Suprapubic skin (tissue), 4 donors: ENCODE measurements around the gene HIVEP3. TPM values are rescaled to one million over a fixed set of nuclear protein-coding genes. Genes with fewer than 3 reads are reported as not detected.

ENCODE experiments used
- DNase-seq, 2 donors: peaks; one replicate each; pipeline ENCODE4 v3.0.0-alpha.2; 2019; ENCODE audit warnings: low spot score in 2 of 2
- H3K27ac ChIP-seq: fragments of 200-600 bp; sonication (generic); one replicate; pipeline ENCODE4 v1.5.1; 2019
- H3K27me3 ChIP-seq: fragments of 200-600 bp; sonication (generic); one replicate; pipeline ENCODE4 v1.5.1; 2019
- H3K36me3 ChIP-seq: fragments of 200-600 bp; sonication (generic); one replicate; pipeline ENCODE4 v1.5.1; 2019
- H3K4me1 ChIP-seq: fragments of 200-600 bp; sonication (generic); one replicate; pipeline ENCODE4 v1.5.1; 2019
- H3K4me3 ChIP-seq: fragments of 200-600 bp; sonication (generic); one replicate; pipeline ENCODE4 v1.5.1; 2019; ENCODE audit warnings: mild to moderate bottlenecking
- H3K9me3 ChIP-seq: fragments of 200-600 bp; sonication (generic); one replicate; pipeline ENCODE4 v1.5.1; 2019
- CTCF ChIP-seq, 2 donors: fragments of 200-600 bp in 1 of 2; fragments of 450-650 bp in 1 of 2; sonication (generic) in 1 of 2; IDR thresholded peaks; one replicate each; pipeline ENCODE4 v1.5.1; 2016 to 2019; ENCODE audit warnings: antibody characterized with exemption in 2 of 2, mild to moderate bottlenecking in 1 of 2, moderate library complexity in 1 of 2
- EP300 ChIP-seq: sonication (generic); formaldehyde crosslinking; IDR thresholded peaks from one replicate; pipeline ENCODE4 v1.6.1; 2017; ENCODE audit warnings: antibody characterized with exemption
- POLR2A ChIP-seq, 2 donors: fragments of 450-650 bp; IDR thresholded peaks; one replicate each; pipeline ENCODE4 v1.6.1; 2017; ENCODE audit warnings: antibody characterized with exemption in 2 of 2, mild to moderate bottlenecking in 2 of 2, moderate library complexity in 2 of 2
- POLR2AphosphoS5 ChIP-seq, 3 donors: sonication (generic); formaldehyde crosslinking; IDR thresholded peaks; one replicate each; pipeline ENCODE4 v1.6.1; 2017; ENCODE audit warnings: antibody characterized with exemption in 3 of 3
- WGBS: methylation state at CpG from one replicate; pipeline ENCODE4 v1.1.5; 2018; 5-methylcytosine and 5-hydroxymethylcytosine counted together
- total RNA-seq, 4 donors: library from RNA; depleted of rRNA; stranded (reverse); fragments of >200 nt; gene quantifications; one replicate each; pipeline ENCODE4 v1.1.0, GENCODE V29; 2016

The HIVEP3 gene
- total RNA-seq, 4 donors from 2014 or later, result 11.3 to 23.9 (median 18.3) TPM

- H3K27me3 ChIP-seq, result no peaks in the 10 kb centered on the region
Measured at GRCh38 chr1:41894101-41894807, 24.5 kb downstream of the HIVEP3 start.

GRCh38 chr1:41892301-41892781, 26.4 kb downstream of the HIVEP3 start:
- H3K9me3 ChIP-seq, result no peaks in the 10 kb centered on the region
- H3K36me3 ChIP-seq, result no peaks in the 10 kb centered on the region
- H3K4me3 ChIP-seq, result no peak overlapping the region
- peaks cover 19% of the 10 kb centered on the region for H3K4me1 ChIP-seq
- 74% methylated on average over 5 of the region's 5 CpGs for WGBS
- no peak for TF ChIP-seq POLR2AphosphoS5 (IDR thresholded peaks at IDR 0.05)
- no peak for TF ChIP-seq EP300
- TF ChIP-seq CTCF (IDR thresholded peaks at IDR 0.05), result no peak
- no peaks in the 10 kb centered on the region for H3K27me3 ChIP-seq
- H3K27ac ChIP-seq, result no peak overlapping the region
- no peak for DNase-seq

More at GRCh38 chr1:41894101-41894807, 24.5 kb downstream of the HIVEP3 start:
- H3K4me1 ChIP-seq, result peaks cover 19% of the 10 kb centered on the region
- no peaks in the 10 kb centered on the region for H3K9me3 ChIP-seq
- WGBS, result 51% methylated on average over 4 of the region's 4 CpGs
- no peak overlapping the region for H3K27ac ChIP-seq
- no peaks in the 10 kb centered on the region for H3K36me3 ChIP-seq
- no peak for DNase-seq
- H3K4me3 ChIP-seq, result no peak overlapping the region
- TF ChIP-seq CTCF (IDR thresholded peaks at IDR 0.05) (no peak), POLR2AphosphoS5 (IDR thresholded peaks at IDR 0.05) (no peak), POLR2A (IDR thresholded peaks at IDR 0.05) (no peak), EP300 (no peak)

- H3K4me3 ChIP-seq, result peak overlapping the region; percentile 35
- no peak for TF ChIP-seq EP300
- no peak for TF ChIP-seq POLR2AphosphoS5 (IDR thresholded peaks at IDR 0.05)
- TF ChIP-seq CTCF (IDR thresholded peaks at IDR 0.05), result no peak
- TF ChIP-seq POLR2A (IDR thresholded peaks at IDR 0.05), result no peak
- no peak for DNase-seq
Measured at GRCh38 chr1:41891199-41891896, 27.4 kb downstream of the HIVEP3 start.

GRCh38 chr1:41890825-41891198, 27.9 kb downstream of the HIVEP3 start:
- Histone ChIP-seq H3K36me3 (no peaks in the 10 kb centered on the region), H3K27me3 (no peaks in the 10 kb centered on the region), H3K27ac (no peak overlapping the region), H3K4me3 (no peak overlapping the region), H3K9me3 (no peaks in the 10 kb centered on the region), H3K4me1 (peaks cover 19% of the 10 kb centered on the region)
- no peak for DNase-seq
- 40% methylated on average over 6 of the region's 6 CpGs for WGBS
- TF ChIP-seq POLR2AphosphoS5 (IDR thresholded peaks at IDR 0.05) (no peak), POLR2A (IDR thresholded peaks at IDR 0.05) (no peak), EP300 (no peak), CTCF (IDR thresholded peaks at IDR 0.05) (no peak)

More at GRCh38 chr1:41891199-41891896, 27.4 kb downstream of the HIVEP3 start:
- Histone ChIP-seq H3K36me3 (no peaks in the 10 kb centered on the region), H3K4me1 (peaks cover 19% of the 10 kb centered on the region), H3K27me3 (no peaks in the 10 kb centered on the region), H3K9me3 (no peaks in the 10 kb centered on the region), H3K27ac (peak overlapping the region; percentile 41)
- 80% methylated on average over 9 of the region's 9 CpGs for WGBS
